Common myeloid progenitor, CD34-positive (primary cell): ENCODE measurements around the gene STK32B.
A peak's percentile ranks its signal among the peaks of the same experiment; 100 is the strongest.

Experiments used
- CTCF ChIA-PET: fragments of 350-600 bp; sonication (Branson Sonifier 250); formaldehyde crosslinking; loops from one replicate; lab custom pipeline; 2021; ENCODE audit warnings: antibody characterized with exemption; lab: Charles Lee
- POLR2A ChIA-PET: fragments of 350-600 bp; sonication (Branson Sonifier 250); formaldehyde crosslinking; loops from one replicate; lab custom pipeline; 2021; ENCODE audit warnings: antibody characterized with exemption; lab: Charles Lee
- DNase-seq, 3 donors: peaks; one replicate each; pipeline versions ENCODE4 v3.0.0 to v3.0.0-alpha.2; 2013
- H3K27ac ChIP-seq, 2 experiments: 1 replicate in 1 of 2; 2 replicates in 1 of 2; pipeline ENCODE4 v1.7.0; 2013; ENCODE audit warnings: inconsistent platforms in 2 of 2, low read length in 2 of 2, mild to moderate bottlenecking in 2 of 2, low read depth in 1 of 2, moderate library complexity in 1 of 2; ENCODE audit not compliant: severe bottlenecking in 2 of 2, insufficient read depth in 1 of 2, poor library complexity in 1 of 2
- H3K27me3 ChIP-seq, 5 experiments: replicated peaks in 2 of 5; 1 replicate in 3 of 5; 2 replicates in 2 of 5; pipeline versions ENCODE4 v1.6.1 to v1.7.0; 2013; ENCODE audit warnings: low read length in 4 of 5, mild to moderate bottlenecking in 2 of 5, moderate library complexity in 2 of 5, inconsistent platforms in 1 of 5; ENCODE audit not compliant: insufficient read depth in 5 of 5, control insufficient read depth in 4 of 5
- H3K36me3 ChIP-seq, 4 experiments: 1 replicate in 2 of 4; 2 replicates in 2 of 4; pipeline versions ENCODE4 v1.6.1 to v1.7.0; 2013; ENCODE audit warnings: low read length in 3 of 4, control low read depth in 1 of 4, mild to moderate bottlenecking in 1 of 4; ENCODE audit not compliant: control insufficient read depth in 4 of 4, insufficient read depth in 4 of 4
- H3K4me1 ChIP-seq, 4 experiments: 1 replicate in 3 of 4; 2 replicates in 1 of 4; pipeline versions ENCODE4 v1.6.1 to v1.7.1; 2013; ENCODE audit warnings: low read length in 3 of 4, mild to moderate bottlenecking in 3 of 4, control low read depth in 1 of 4, inconsistent platforms in 1 of 4, moderate library complexity in 1 of 4; ENCODE audit not compliant: control insufficient read depth in 4 of 4, insufficient read depth in 4 of 4; ENCODE audit errors: control extremely low read depth in 1 of 4
- H3K4me3 ChIP-seq, 7 experiments: 1 replicate in 4 of 7; 2 replicates in 3 of 7; pipeline versions ENCODE4 v1.5.1 to v1.7.0; 2013; ENCODE audit warnings: mild to moderate bottlenecking in 7 of 7, low read length in 6 of 7, moderate library complexity in 6 of 7, inconsistent platforms in 2 of 7, low read depth in 2 of 7, control low read depth in 1 of 7; ENCODE audit not compliant: insufficient read depth in 4 of 7, control insufficient read depth in 1 of 7; ENCODE audit errors: extremely low read depth in 1 of 7
- H3K9me3 ChIP-seq, 5 experiments: 1 replicate in 4 of 5; 2 replicates in 1 of 5; pipeline versions ENCODE4 v1.6.1 to v1.7.1; 2013; ENCODE audit warnings: low read length in 4 of 5, mild to moderate bottlenecking in 2 of 5, inconsistent platforms in 1 of 5, low read depth in 1 of 5, moderate library complexity in 1 of 5; ENCODE audit not compliant: control insufficient read depth in 4 of 5, insufficient read depth in 2 of 5; ENCODE audit errors: control extremely low read depth in 1 of 5
- WGBS: methylation state at CpG from one replicate; pipeline ENCODE4 v1.1.5; 2013; ENCODE audit not compliant: insufficient coverage; 5-methylcytosine and 5-hydroxymethylcytosine counted together

Gene STK32B

GRCh38 chr4:5043579-5043978, 7.7 kb upstream of the STK32B start:
- H3K27ac ChIP-seq = no peak overlapping the region

GRCh38 chr4:5044341-5044740, 6.9 kb upstream of the STK32B start:
- ChIA-PET POLR2A (no interaction called here), CTCF (interaction anchor here (0.8 to 1.3 kb wide), 4 partner anchors 8 to 48 kb away, joined by 3 read pairs; no protein-coding TSS in a partner anchor)
- Histone ChIP-seq H3K9me3 (peaks cover 0 to 2% (median 0%) of the 10 kb centered on the region in 5 experiments), H3K4me3 (peak overlapping the region in 3 of 7 experiments; percentile 47 to 54 (median 51)), H3K27me3 (no peaks in the 10 kb centered on the region), H3K36me3 (peaks cover 0 to 4% (median 0%) of the 10 kb centered on the region in 4 experiments), H3K4me1 (peaks cover 13 to 41% (median 29%) of the 10 kb centered on the region in 4 experiments), H3K27ac (peak overlapping the region in 1 of 2 experiments; percentile 60)
- DNase-seq = no peak
- WGBS = 6% methylated on average over 3 of the region's 3 CpGs

More at GRCh38 chr4:5043579-5043978, 7.7 kb upstream of the STK32B start:
- peaks cover 0 to 2% (median 0%) of the 10 kb centered on the region in 5 experiments for H3K9me3 ChIP-seq
- peaks cover 15 to 46% (median 30%) of the 10 kb centered on the region in 4 experiments for H3K4me1 ChIP-seq
- 43% methylated on average over 6 of the region's 6 CpGs for WGBS
- H3K36me3 ChIP-seq = peaks cover 0 to 4% (median 0%) of the 10 kb centered on the region in 4 experiments
- ChIA-PET POLR2A (interaction anchor here (1.2 kb wide), 1 partner anchor 23 kb away, joined by 3 read pairs; no protein-coding TSS in a partner anchor), CTCF (interaction anchor here (0.6 to 1.3 kb wide), 6 partner anchors 9 to 770 kb away, joined by 3 to 4 read pairs (median 3); no protein-coding TSS in a partner anchor)
- no peak for DNase-seq
- peak overlapping the region in 4 of 7 experiments; percentile 14 to 64 (median 34) for H3K4me3 ChIP-seq
- H3K27me3 ChIP-seq = no peaks in the 10 kb centered on the region

GRCh38 chr4:5045097-5045496, 6.2 kb upstream of the STK32B start:
- peak overlapping the region in 1 of 2 experiments; percentile 60 for H3K27ac ChIP-seq
- ChIA-PET POLR2A (interaction anchor here (0.7 to 1.2 kb wide), 2 partner anchors 12 to 42 kb away, joined by 3 to 4 read pairs; no protein-coding TSS in a partner anchor), CTCF (no interaction called here)
- H3K36me3 ChIP-seq = peaks cover 0 to 4% (median 0%) of the 10 kb centered on the region in 4 experiments
- H3K4me1 ChIP-seq = peaks cover 13 to 42% (median 29%) of the 10 kb centered on the region in 4 experiments
- no peaks in the 10 kb centered on the region for H3K27me3 ChIP-seq
- 0% methylated on average over 1 of the region's 3 CpGs for WGBS
- peaks cover 0 to 2% (median 0%) of the 10 kb centered on the region in 5 experiments for H3K9me3 ChIP-seq
- DNase-seq = peak; percentile 56 to 94 (median 92)
- H3K4me3 ChIP-seq = peak overlapping the region in 3 of 7 experiments; percentile 47 to 54 (median 51)

- no peak overlapping the region for H3K27ac ChIP-seq
- no peaks in the 10 kb centered on the region for H3K27me3 ChIP-seq
- no peak for DNase-seq
- no peak overlapping the region for H3K4me3 ChIP-seq
- peaks cover 0 to 2% (median 0%) of the 10 kb centered on the region in 5 experiments for H3K9me3 ChIP-seq
- H3K4me1 ChIP-seq = peaks cover 5 to 51% (median 47%) of the 10 kb centered on the region in 4 experiments
- ChIA-PET CTCF (interaction anchor here (0.9 to 3.2 kb wide), 6 partner anchors 11 to 93 kb away, joined by 3 to 19 read pairs (median 6); no protein-coding TSS in a partner anchor), POLR2A (no interaction called here)
- WGBS = 98% methylated on average over 4 of the region's 4 CpGs
- no peaks in the 10 kb centered on the region for H3K36me3 ChIP-seq
These were observed 2.6 kb upstream of the STK32B start for GRCh38 chr4:5048721-5049120.

- ChIA-PET POLR2A (no interaction called here), CTCF (interaction anchor here (0.6 to 3.2 kb wide), 12 partner anchors 12 to 762 kb away, joined by 3 to 19 read pairs (median 6); no protein-coding TSS in a partner anchor)
- H3K9me3 ChIP-seq = peaks cover 0 to 2% (median 0%) of the 10 kb centered on the region in 5 experiments
- no peaks in the 10 kb centered on the region for H3K36me3 ChIP-seq
- WGBS = 0% methylated on average over 26 of the region's 36 CpGs
- no peak overlapping the region for H3K27ac ChIP-seq
- H3K4me1 ChIP-seq = peaks cover 0 to 32% (median 27%) of the 10 kb centered on the region in 4 experiments
- peak overlapping the region; percentile 67 to 84 (median 76) for H3K4me3 ChIP-seq
- H3K27me3 ChIP-seq = no peaks in the 10 kb centered on the region
- DNase-seq = peak; percentile 82 to 83 (median 83)
These were observed 581 bp upstream of the STK32B start for GRCh38 chr4:5050520-5051277.

- POLR2A ChIA-PET = interaction anchor here (0.7 to 0.8 kb wide), 2 partner anchors 11 to 32 kb away, joined by 3 read pairs; no protein-coding TSS in a partner anchor
- CTCF ChIA-PET = interaction anchor here (0.9 to 2.4 kb wide), 8 partner anchors 8 to 407 kb away, joined by 3 to 12 read pairs (median 4); no protein-coding TSS in a partner anchor
- H3K4me1 ChIP-seq = peaks cover 0 to 30% (median 27%) of the 10 kb centered on the region in 4 experiments
- 4% methylated on average over 12 of the region's 18 CpGs for WGBS
- no peak overlapping the region for H3K27ac ChIP-seq
- peak in 2 of 3 donors; percentile 52 to 63 for DNase-seq
- peaks cover 0 to 2% (median 0%) of the 10 kb centered on the region in 4 experiments for H3K36me3 ChIP-seq
- H3K27me3 ChIP-seq = no peaks in the 10 kb centered on the region
- H3K4me3 ChIP-seq = peak overlapping the region; percentile 67 to 84 (median 76)
- H3K9me3 ChIP-seq = no peaks in the 10 kb centered on the region
These were observed 973 bp downstream of the STK32B start for GRCh38 chr4:5052204-5052702.
